GM18519 (cell line): ENCODE data around the gene TBL1XR1.
"Not testable (repeated sequence)": the region's sequence is repeated elsewhere in the genome, so short reads cannot be mapped to it uniquely, and the experiment has no call there.

Experiments
- ATAC-seq: cut with Tn5 transposase; IDR thresholded peaks from one replicate; pipeline ENCODE4 v1.9.1; 2021; ENCODE audit warnings: mild to moderate bottlenecking, moderate library complexity; ENCODE audit not compliant: unreplicated experiment, low FRiP score

TBL1XR1 gene

DNA sequence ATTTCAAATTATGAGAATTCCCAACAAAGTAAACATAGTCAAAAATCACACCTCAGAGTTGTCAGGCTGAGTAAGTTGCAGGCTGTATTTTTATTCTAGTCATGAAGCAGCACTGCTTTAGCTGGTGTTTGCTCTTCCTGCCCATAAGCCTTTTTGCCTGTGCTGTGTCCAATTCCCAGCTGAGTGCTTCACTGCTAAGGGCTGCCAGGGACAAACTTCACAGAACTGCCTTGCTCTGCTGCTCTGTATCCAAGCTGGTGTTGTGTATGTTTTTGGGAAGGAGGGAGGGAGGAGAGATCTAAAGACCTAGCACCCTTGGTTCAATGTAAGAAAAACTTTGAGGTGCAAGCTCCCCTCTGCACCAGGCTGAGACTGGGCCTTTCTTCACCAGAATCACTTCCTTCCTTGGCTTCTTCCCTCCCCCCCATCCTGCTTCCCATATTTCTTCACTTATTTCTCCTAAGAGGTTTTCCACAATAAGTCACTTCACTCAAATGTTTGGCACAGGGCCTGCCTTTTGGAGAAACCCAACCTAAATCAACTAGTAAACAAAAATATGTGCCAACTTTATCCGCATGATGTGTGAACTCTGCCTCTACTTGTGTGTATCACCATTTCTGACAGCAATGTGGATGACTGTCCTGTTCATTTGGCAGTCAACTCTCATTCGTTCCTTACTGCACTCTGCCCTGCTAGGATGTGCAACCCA, 156.1 kb downstream of the TBL1XR1 start:
- ATAC-seq: no peak

DNA sequence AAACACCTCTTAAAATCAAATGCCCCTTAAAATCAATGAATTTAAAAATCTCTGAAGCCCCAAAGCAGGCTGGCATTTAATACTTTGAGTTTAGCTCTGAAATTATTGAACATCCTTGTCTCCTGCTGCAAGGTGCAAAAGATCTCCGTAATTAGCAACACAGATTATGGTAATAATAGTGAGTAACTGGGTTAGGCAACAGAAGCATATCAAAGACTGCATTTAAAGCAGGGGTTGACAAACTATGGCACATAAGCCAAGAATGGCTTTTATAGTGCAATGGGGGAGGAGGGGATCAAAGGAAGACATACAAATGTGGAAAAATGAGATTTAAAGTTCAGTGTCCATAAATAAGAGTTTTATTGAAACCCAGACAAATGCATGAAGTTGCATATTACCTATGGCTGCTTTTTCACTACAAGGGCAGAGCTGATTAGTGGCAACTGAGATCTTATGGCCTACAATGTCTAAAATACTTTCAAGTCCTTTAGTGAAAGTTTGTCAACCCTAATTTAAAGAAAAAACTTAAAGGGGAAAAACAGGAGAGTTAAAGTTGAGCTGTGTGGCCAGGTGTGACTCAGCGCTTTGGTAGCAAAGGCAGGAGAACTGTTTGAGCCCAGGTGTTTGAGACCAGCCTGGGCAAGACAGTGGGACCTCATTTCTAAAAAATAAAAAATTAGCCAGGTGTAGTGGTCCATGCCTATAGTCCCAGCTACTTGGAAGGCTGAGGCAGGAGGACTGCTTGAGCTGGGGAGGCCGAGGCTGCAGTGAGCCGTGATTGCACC, 157.6 kb downstream of the TBL1XR1 start:
- no peak for ATAC-seq

DNA sequence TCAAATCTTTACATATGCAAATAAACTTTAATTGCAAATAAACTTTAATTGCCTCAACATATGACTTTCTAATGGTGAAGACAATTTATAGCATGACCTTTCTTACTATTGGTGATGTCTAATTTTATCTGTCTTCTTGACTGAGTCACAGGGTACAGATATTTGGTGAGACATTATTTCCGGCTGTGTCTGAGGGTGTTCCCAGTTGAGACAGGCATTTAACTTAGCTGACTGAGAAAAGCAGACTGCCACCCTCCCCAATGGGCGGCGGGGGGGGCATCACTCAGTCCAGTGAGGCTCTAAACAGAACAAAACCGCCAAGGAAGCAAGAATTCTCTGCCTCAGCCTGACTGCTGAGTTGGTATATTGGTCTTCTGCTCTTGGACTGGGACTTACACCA, 160.0 kb downstream of the TBL1XR1 start:
- no peak for ATAC-seq

DNA sequence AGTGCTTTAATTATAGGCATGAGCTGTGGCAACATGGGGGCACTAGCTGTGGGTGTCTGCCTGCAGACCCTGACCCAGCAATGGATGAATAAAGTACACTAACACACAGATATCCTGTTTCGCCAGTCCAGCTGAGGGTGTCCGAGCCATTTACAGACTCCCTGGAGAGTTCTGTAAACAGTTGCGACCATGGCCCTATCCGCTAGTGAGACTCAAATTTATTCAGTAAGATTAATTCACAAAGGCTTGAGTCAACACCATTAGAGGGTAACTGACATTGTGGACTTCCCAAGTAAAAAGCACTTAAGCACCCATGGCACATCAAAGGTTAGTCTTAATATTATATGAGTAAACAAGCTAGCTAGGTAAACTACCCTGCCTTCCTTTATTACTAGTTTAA, 161.6 kb downstream of the TBL1XR1 start:
- no peak for ATAC-seq

DNA sequence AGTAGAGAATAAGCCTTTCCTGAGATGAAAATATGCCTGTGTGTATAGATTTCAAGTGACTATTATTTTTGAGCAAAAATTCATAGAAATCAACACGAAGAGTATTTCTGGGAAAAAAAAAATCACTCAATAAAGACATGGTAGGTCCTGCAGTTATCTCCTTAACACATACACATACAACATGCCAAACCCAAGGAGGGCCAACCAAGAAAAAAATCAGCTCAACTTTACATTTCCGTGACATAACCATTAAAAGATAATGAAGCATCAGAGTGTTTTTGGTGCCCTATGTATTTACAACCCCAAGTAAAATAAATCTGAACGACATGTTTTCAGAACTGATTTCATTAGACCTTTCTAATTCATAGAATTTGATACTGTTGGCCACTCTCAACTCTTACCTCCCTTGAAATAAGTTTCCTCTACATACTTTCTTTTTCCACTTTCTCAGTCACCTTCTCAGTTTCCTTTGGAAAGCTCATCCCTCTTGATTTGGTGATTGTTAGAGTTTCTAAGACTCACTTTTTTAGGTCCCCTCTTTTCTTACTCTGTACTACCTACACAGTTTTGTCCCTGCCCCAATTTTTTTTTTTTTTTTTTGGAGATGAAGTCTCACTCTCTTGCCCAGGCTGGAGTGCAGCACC, 162.3 kb downstream of the TBL1XR1 start:
- ATAC-seq: no peak

DNA sequence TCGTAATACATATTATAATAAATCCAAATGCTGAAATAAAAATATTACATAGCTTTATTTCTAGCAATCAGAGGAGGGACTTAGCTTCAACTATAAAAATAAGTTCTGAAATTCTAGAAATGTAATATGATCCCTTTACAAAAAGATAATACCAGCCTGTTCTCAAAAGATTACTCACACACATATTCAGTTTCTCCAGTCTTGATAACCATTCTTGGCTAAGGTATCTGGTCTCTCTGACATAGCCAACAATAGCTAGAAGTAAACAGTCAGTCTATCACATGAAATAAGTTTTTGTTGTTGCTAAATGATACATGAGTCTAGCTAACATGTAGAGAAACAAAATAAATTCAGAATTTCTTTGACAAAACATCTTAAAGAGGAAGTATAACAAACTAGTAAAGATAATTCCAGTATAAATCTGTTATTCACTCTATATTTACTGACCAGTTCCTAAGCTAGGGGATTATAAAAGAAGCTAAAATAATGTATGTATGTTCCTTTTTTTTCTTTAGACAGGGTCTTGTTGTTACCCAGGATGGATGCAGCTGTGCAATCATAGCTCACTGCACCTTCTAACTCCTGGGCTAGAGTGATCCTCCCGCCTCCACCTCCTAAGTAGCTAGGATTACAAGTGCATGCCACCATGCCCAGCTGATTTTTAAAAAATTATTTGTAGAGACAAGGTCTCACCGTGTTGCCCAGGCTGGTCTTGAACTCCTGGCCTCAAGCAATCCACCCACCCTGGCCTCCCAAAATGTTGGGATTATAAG, 170.6 kb downstream of the TBL1XR1 start:
- no peak for ATAC-seq

DNA sequence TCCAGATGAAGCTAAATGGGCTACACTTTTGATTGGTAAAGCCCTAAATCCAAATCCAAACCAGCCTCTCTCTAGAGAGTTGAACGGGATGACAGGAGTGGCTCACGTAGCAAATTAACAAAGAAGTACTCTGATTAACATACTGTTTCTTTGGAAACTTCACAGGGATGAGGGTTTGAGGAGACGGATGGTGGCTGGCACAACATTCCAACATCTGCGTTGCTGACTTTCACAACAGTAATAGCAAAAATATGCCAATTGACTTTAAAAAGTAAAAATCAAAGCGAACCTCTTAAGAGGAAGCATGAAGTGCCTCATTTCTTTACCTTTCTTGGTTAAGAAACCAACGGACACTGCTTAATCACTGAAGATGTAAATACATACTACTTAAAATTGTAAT, 181.4 kb downstream of the TBL1XR1 start:
- ATAC-seq: no peak

DNA sequence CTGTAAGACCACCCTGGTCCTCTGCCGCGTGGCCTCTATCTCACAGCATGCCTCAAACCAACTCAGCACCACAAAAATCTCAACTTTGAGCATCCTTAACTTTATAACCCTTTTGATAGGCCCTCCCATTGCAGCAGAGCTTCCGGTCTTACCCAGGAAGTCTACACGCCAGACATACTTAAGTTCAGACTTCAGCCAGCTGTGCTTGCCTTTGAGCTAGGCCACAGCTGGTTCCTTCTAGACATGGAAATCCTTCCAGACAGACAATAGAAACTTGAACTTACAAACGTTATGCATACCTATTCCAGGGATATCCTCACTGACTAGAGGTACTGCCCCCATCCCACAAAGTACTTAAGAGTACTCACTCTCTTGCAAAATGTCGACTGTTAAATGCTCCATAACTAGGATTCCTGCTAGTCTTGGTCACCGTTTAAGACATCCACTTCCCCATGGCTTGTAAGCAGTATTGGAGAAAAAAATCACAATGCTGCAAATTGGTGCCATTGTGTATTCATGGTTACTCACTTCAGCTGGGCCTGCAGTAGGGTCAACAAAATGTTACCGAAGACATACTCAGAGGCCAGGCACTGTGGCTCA, 183.5 kb downstream of the TBL1XR1 start:
- no peak for ATAC-seq

DNA sequence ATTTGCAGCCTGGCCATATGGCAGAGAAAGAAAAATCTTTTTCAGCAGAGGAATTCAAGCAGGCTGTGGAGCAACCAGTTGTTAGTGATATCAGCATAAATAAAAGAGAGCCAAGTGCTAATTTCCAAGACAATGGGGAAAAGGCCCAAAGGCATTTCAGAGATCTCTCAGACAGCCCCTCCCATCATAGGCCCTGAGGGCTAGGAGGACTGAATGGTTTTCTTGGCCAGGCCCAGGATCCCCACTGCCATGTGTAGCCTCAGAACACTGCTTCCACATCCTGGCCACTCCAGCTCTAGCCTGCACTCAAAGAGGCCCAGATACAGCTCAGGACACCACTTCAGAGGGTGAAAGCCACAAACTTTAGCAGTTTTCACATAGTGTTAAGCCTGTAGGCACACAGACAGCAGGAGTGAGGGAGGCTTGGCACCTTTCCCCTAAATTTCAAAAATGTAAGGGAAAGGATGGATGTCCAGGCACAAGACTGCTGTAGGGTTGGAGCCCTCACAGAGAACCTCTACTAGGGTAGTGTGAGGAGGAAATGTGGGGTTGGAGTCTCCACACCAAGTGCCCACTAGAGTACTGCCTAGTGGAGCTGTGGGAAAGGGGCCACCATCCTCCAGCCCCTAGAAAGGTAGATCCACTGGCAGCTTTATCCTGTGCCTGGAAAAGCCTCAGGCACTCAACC, 191.4 kb downstream of the TBL1XR1 start:
- ATAC-seq: no peak

DNA sequence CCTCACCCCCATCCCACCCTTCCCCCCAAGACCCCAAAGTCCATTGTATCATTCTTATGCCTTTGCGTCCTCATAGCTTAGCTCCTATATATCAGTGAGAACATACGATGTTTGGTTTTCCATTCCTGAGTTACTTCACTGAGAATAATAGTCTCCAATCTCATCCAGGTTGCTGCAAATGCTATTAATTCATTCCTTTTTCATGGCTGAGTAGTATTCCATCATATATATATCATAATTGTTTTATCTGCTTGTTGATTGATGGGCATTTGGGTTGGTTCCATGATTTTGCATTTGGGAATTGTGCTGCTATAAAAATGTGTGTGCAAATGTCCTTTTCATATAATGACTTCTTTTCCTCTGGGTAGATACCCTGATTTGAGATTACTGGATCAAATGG, 197.1 kb downstream of the TBL1XR1 start:
- ATAC-seq: not testable (repeated sequence)

DNA sequence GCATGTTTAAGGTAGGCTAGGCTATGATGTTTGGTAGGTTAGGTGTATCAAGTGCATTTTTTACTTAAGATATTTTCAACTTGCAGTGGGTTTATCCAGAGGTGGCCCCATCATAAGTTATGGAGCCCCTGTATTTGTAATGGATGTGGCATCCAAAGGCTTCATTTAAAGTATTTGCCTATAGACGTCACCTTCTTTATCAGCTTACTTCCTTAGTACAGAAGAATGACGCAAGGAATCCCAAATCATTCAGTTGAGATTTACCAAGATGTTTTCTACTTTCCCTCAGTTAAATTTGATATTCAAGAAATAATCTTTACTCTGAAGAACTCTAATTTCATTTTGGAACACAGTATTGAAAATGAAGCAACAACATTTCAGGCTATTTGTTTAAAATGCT, 201.3 kb downstream of the TBL1XR1 start:
- ATAC-seq: no peak

DNA sequence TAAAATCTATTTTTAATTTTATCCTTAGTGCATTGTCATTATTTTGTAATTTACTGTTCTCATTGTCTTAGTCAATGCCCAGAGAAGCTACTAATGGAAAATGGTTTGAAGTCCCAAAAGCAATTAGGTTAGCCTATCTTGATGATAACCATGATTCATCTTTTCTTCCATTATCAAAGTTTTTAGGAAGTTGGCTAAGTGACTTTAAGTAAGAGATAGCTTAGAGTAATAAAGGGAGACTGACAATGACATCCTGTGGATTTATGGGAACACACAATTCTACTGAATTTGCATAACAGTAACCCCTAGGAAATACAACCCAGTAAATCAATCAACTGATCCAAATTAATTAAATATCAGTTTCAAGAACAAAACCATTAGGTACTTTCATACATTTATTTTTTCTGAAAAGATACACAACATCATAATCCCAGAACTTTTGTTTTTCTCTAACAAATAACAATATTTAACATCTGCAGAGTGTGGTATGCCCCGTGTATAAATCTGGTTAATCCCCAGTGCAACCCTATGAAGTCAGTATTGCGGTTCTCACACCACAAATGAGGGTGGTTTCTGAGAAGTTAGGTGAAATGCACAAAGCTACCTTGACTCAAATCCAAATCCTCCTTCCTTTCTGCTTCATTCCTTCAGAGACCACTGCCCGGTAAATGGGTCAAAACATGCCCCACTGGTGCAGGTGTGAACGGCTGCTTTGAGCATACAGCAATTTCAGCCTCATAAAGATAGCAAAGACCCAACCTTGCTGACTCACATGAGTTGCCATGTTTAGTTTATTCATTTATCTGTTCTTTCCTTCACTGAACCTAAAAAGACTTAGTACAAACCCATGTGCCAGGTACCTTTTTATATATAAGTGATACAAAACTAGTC, 202.1 kb downstream of the TBL1XR1 start:
- ATAC-seq: no peak

DNA sequence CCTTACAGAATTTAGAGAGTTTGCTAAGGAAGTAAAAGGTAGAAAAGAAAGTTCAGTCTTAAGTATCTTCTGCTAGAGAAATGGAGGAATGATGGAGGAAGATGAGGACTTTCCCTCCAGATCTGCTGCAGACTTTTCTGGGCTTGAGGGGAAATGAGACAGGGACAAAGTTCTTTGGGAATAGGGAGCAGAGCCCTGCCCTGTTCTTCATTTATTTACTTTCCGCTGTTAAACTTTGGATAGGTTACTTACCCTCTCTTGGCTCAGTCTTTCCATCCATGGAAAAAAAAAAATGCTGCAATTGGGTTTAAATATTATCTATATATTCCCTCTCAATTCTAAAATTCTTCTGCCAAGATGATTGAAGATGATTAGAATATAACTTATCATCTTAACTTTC, 202.9 kb downstream of the TBL1XR1 start:
- no peak for ATAC-seq

DNA sequence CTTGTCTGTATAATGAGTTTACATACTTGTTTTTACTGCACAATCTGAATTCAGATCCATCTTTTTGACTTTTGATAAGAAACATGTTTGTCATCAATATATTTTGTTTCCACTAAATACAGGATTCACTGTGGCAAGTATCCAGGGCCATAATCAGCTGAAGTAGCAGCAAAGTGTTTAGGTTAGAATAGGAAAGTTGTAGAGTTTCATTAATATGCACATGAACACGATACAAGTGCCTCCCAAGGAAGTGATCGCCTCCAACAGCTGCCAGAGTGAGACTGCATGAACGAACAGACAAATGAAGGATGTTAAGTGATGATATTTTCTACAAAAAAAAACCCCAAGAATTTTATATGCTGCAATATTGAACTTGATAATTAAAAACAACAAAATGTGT, 204.3 kb downstream of the TBL1XR1 start:
- no peak for ATAC-seq

DNA sequence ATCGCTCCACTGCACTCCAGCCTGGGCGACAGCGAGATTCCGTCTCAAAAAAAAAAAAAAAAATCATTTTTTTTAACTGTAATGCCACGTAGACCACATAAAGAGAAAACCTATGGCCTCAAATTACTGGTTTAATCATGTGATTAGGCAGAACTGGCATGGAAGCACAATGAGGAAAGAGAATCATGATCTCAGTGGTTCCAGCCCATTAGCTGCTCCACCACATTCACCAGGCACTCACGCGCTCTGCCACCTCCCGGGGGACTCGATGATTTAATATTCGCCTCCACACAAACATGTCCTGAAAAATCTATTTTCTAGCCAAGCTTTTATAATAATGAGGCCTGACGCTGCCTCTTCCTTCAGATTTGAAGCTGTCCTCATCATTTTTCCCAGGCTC, 204.7 kb downstream of the TBL1XR1 start:
- no peak for ATAC-seq

DNA sequence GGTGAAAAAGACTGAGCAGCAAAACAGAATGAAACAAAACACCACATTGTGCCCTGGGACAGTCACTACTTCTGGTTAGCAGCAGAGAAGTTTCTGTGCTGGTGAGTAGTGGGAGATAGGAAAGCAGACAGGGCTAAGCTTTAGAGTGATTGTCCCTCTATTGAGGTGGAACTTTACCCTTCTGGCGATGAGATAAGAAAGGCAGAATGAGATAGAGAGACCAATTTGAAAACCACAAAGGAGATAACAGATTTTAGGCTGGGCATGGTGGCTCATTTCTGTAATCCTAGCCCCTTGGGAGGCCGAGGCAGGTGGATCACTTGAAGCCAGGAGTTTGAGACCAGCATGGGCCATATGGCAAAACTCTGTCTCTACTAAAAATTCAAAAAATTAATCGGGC, 208.5 kb downstream of the TBL1XR1 start:
- ATAC-seq: no peak

DNA sequence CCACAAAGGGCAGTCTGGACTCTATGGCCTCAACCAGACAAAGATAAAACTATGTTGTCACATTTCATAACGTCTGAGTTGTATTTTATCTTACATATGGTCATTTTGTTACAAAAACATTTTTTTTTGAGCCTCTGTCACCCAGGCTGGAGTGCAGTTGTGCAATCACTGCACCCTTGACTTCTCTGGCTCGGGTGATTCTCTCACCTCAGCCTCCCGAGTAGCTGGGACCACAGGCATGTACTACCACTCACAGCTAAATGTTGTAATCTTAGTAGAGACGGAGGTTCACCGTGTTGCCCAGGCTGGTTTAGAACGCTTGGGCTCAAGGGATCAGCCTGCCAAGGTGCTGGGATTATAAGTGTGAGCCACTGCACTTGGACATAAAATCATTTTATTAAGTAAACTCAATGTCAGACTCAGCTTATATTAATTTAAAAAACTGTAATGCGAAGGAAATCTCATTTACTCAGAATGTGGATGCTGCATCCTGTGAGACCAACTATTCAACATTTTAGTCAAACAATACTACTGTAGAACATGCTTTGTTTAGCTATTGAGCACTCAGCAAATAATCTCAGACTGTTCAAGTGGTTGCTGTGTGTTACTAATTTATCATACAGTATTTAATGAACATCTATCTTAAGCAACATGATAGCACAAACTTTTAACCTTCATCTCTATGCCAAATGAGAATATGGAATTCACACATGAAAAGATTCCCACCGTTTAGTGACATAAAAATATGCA, 209.2 kb downstream of the TBL1XR1 start:
- no peak for ATAC-seq

DNA sequence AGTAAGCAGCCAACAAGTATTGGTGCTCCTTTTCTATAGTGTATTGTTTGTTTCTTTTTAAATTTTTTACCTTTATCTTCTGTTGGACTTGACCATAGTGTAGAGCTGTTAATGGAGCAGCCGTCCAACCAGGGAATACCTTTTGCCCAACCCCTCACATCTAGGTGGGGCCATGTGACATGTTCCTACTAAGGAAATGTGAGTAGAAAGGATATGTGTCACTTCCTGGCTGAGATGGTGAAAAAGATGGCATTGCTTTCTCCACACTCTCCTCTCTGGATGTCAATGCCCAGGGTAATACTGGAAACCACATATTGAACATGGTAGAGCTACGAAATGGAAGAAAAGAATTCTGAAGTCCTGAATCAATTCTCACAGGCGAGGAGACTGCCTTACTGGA, 218.8 kb downstream of the TBL1XR1 start:
- no peak for ATAC-seq
